ENCODE measurements around the gene RPSA. TPM values are rescaled to one million over a fixed set of nuclear protein-coding genes. Genes with fewer than 3 reads are reported as not detected.

Gene RPSA
- total RNA-seq, 1 experiment from 2014 or later, result 2,486 TPM

- no peak overlapping the region for H3K4me2 ChIP-seq (ENCODE audit: low read length)
- no peaks in the 10 kb centered on the region for H3K27me3 ChIP-seq (ENCODE audit: insufficient read depth, low read length)
- H3K79me2 ChIP-seq (ENCODE audit: insufficient read depth, low read length), result peaks cover 62% of the 10 kb centered on the region
- intact Hi-C loops (cut with micrococcal nuclease), result no loop called here
- ChIA-PET CTCF (no interaction called here), POLR2A (no interaction called here), RAD21 (ENCODE audit: low non-redundant PET in 1 of 2, low total read pairs in 2 of 2, uncharacterized antibody in 2 of 2, unreplicated experiment in 2 of 2) (no interaction called here)
- DNase-seq (ENCODE audit: low read depth, low spot score) (no peak), ATAC-seq (no peak)
- H3K9me3 ChIP-seq (ENCODE audit: control insufficient read depth in 1 of 2, insufficient read depth in 1 of 2, low read depth in 1 of 2, low read length in 2 of 2), result no peaks in the 10 kb centered on the region
- no peak overlapping the region for H3K4me3 ChIP-seq (replicated peaks in 1 of 2; ENCODE audit: low read depth in 1 of 2, low read length in 2 of 2)
- no peaks in the 10 kb centered on the region for H3K9me2 ChIP-seq (ENCODE audit: insufficient read depth)
- no peak overlapping the region for H2AFZ ChIP-seq (ENCODE audit: low read depth, low read length, poor library complexity, severe bottlenecking)
- BruUV-seq (replicated peaks), result no TSS peak
- no peak overlapping the region for H3K27ac ChIP-seq (ENCODE audit: low read depth, low read length)
- H4K20me1 ChIP-seq (ENCODE audit: insufficient read depth), result peaks cover 19% of the 10 kb centered on the region; the same call in 1 of the 2 replicates
- peaks cover 17 to 23% of the 10 kb centered on the region in 2 experiments; a peak in 3 of 4 replicates for H3K36me3 ChIP-seq (ENCODE audit: control insufficient read depth in 1 of 2, insufficient read depth in 2 of 2, low read length in 2 of 2)
- TF ChIP-seq POLR2A (IDR thresholded peaks at IDR 0.05; ENCODE audit: borderline replicate concordance, extremely low read depth, insufficient read depth, insufficient read length) (no peak), FOSL1 (IDR thresholded peaks at IDR 0.05; ENCODE audit: low read depth) (no peak), REST (IDR thresholded peaks at IDR 0.05; ENCODE audit: low read depth) (no peak), SIN3A (IDR thresholded peaks at IDR 0.05; ENCODE audit: low read depth) (no peak), ATF3 (IDR thresholded peaks at IDR 0.05) (no peak), RAD21 (IDR thresholded peaks at IDR 0.05; ENCODE audit: low read depth) (no peak), ZNF274 (IDR thresholded peaks at IDR 0.05; ENCODE audit: low read depth, low read length) (no peak)
- H3K4me1 ChIP-seq (ENCODE audit: control insufficient read depth in 1 of 2, insufficient read depth in 2 of 2, low read length in 2 of 2), result peaks cover 5 to 15% of the 10 kb centered on the region in 2 experiments; a peak in 2 of 4 replicates
- no peak overlapping the region for H3K9ac ChIP-seq (ENCODE audit: low read length)
Observed at GRCh38 chr3:39388741-39389248, 17.7 kb upstream of the RPSA start.
